GM18498 (cell line): ENCODE data around the gene SMIM1.
"Not testable (repeated sequence)": the region's sequence is repeated elsewhere in the genome, so short reads cannot be mapped to it uniquely, and the experiment has no call there.

Experiments
- ATAC-seq: cut with Tn5 transposase; IDR thresholded peaks from one replicate; pipeline ENCODE4 v1.9.1; 2021; ENCODE audit warnings: mild to moderate bottlenecking, moderate library complexity; ENCODE audit not compliant: unreplicated experiment

Gene SMIM1

GRCh38 chr1:3772715-3773571, at the start of gene SMIM1:
TSS of gene SMIM1 (plus strand) at chr1:3772749. CDS start at chr1:3775374, 2,625 bp downstream.
- peak; percentile 24 for ATAC-seq

GRCh38 chr1:3722846-3723245, 49.7 kb upstream of the SMIM1 start:
- ATAC-seq = no peak

- not testable (repeated sequence) for ATAC-seq
Observed at GRCh38 chr1:3724416-3725030, 48.0 kb upstream of the SMIM1 start.

- no peak for ATAC-seq
Observed at GRCh38 chr1:3725366-3725765, 47.2 kb upstream of the SMIM1 start.

- ATAC-seq = no peak
Observed at GRCh38 chr1:3727042-3727824, 45.3 kb upstream of the SMIM1 start.

GRCh38 chr1:3727825-3728776, 44.4 kb upstream of the SMIM1 start:
- no peak for ATAC-seq

- no peak for ATAC-seq
Observed at GRCh38 chr1:3729594-3730542, 42.7 kb upstream of the SMIM1 start.

GRCh38 chr1:3730543-3731247, 41.9 kb upstream of the SMIM1 start:
- ATAC-seq = no peak

GRCh38 chr1:3731583-3732433, 40.7 kb upstream of the SMIM1 start:
- ATAC-seq = no peak

- ATAC-seq = no peak
Observed at GRCh38 chr1:3732434-3733093, 40.0 kb upstream of the SMIM1 start.

GRCh38 chr1:3733094-3733882, 39.3 kb upstream of the SMIM1 start:
- no peak for ATAC-seq

GRCh38 chr1:3733883-3734589, 38.5 kb upstream of the SMIM1 start:
- no peak for ATAC-seq

- ATAC-seq = no peak
Observed at GRCh38 chr1:3734602-3735001, 37.9 kb upstream of the SMIM1 start.

GRCh38 chr1:3735027-3735681, 37.4 kb upstream of the SMIM1 start:
- ATAC-seq = no peak

GRCh38 chr1:3735688-3736087, 36.9 kb upstream of the SMIM1 start:
- no peak for ATAC-seq
